Right renal cortex interstitium (tissue), 3 donors: ENCODE results near the gene DOC2B. TPM values are rescaled to one million over a fixed set of nuclear protein-coding genes. Genes with fewer than 3 reads are reported as not detected.
"Not testable (repeated sequence)": the region's sequence is repeated elsewhere in the genome, so short reads cannot be mapped to it uniquely, and the experiment has no call there.

Experiments used
- DNase-seq, 3 donors: peaks; one replicate each; pipeline ENCODE4 v3.0.0-alpha.2; 2013; ENCODE audit warnings: low read depth in 3 of 3, low spot score in 2 of 3
- polyA plus RNA-seq, 3 donors: library from polyadenylated mRNA; unstranded; fragments of 120-200 nt; gene quantifications; one replicate each; pipeline ENCODE4 v1.2.1, GENCODE V29; 2013; ENCODE audit not compliant: insufficient read length in 3 of 3

DOC2B gene
- 10 to 100 TPM; 59.8 to 76.6 (median 75.8) TPM for polyA plus RNA-seq

DNA sequence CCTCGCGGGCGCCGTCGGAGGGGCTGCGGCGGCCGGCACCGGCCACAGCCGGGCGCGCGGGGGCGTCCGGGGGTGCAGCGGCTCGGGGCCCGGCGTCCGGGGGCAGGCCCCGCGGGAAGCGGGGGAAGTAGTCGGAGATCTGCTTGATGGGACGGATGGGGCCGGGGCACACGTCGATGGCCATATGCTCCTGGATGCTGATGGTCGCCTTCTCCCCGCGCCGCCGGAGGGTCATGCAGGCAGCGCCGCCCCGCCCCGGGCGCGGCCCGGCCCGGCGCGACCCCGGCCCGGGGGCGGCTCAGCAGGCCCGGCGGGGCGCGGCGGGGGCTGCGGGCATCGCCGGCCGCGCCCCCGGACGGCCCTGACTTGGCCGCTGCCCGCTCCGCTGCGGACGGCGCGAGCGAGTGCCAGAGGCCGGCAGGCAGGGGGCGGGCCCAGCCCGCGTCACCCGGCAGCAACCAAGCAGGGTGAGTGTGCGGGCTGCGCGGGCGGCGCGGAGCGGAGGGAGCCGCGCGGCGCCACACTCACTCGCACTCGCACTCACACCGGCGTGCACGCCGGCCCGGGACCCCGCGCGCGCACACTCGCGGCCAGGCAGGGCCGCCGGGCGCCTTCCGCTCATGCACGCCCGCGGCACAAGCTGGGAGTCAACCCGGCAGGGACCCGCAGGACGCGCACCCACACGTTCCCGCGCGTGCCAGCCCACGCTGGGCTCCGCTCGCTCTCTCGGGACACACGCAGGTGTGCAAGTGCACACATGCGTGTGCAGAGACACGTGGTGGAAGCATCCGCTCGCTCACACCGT lies at the start of gene DOC2B:
Gene DOC2B, minus strand, starts transcription at position 406 of the 805 bp plus-strand sequence. Its CDS starts 171 bp downstream, at position 235.
- DNase-seq: no peak

GRCh38 chr17:230395-230770 lies 48.9 kb upstream of the DOC2B start:
- DNase-seq: no peak

- no peak for DNase-seq
These were observed 48.4 kb upstream of the DOC2B start for GRCh38 chr17:229709-230394.

DNA sequence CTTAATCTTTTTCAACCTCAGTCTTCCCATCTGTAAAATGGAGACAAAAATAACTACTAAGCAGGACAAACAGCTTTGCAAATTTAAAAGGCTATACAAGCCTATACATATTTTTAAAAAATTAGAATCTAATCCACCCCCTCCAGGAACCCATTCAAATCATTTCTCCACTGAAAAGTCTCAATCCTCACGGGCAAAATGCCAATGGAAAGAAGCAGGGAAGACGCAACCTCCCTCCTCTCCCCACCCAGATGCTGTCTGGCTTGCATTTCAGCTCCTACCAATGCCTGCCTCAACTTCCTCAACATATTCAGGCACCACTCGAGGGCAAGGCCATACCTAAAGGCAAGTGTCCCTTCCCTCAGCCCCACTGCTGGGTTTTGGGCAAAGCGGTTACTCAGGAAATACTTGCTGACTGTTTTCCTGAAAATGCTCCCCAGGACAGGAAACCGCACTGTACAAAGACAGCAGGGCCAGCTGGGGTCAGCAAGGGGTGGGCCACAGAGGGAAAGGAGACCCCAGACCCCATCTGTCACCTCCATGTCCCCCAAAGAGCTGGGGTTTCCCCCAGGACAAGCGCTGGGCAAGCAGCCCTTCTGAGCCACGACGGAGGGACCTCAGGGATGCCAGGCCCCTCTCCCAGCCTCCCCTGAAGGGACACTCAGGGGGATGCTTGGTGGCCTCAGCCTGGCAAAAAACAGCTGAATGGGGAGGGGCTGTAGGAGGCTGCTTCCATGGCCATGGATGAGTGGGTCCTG lies 47.7 kb upstream of the DOC2B start:
- no peak for DNase-seq

DNA sequence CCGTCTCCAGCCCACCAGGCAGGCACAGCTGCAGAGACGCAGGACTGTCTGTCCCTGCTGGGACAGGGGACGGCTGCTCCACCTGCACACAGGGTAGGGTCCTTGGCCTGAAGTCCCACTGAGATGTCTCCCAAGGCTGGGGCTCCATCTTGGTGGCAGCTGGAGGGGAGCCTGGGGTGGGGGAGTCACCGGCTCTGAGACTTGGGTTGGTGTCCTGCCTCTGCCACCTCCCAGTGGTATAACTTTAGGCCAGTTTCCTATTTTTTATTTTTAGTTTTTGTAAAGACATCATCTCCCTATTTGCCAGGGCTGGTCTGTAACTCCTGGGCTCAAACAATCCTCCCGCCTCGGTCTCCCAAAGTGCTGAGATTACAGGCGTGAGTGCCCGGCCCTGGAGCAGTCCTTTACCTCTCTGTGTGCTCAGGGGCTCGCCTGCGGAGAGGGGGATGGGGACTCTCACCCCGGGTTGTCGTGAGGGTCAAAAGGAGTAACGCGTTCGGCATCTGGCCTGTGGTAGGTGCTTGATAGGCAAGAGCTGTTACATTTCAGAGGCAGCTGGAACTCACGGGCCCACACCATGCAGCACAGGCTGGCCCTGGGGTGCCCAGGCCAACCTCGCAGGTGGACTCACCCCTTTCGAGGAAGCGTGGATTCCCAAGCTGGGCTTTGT lies 46.6 kb upstream of the DOC2B start:
- DNase-seq: no peak

- no peak for DNase-seq
These were observed 45.9 kb upstream of the DOC2B start for GRCh38 chr17:227078-227945.

DNA sequence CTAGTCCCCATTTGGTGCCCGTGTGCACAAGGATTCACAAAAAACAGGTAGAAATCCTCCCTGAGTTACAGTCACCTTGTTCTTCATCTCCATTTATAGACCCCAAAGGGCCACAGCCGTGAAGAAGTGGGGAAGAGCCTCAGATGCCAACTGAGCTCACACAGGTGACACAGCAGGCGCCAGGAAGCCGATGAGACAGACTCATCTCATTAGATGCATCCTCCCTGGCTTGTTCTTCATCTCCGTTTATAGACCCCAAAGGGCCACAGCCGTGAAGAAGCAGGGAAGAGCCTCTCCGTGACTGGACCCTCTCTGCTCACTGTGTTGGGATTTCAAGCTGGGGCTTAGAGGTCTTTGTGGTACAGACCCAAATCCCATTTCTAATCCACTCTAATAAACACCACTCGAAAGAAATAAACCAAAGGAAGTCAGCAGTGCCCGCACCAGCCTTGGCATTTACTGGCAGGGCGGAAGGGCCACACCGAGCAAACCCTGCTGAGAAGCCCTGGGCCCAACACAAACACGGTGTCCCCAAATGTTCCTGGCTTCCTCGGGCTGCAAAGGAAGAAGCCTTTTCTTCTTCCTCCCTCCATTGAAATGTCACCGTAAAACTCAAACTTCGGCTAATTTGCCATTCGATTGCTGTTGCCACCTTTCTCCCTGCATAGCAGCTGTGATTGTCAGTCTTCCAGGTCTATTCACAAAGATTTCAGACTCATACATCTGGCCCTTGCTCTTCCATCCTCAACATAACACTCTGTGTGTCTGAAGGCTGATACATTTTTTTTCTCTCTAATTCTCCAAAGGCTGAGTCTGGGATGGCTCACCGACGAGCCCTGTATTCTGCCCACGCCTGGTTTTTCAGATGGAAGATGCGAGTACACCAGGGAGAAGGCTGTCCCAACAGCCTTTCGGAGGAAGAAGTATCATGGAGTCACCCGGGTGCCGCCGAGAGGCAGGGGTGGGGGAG lies 44.9 kb upstream of the DOC2B start:
- no peak for DNase-seq

DNA sequence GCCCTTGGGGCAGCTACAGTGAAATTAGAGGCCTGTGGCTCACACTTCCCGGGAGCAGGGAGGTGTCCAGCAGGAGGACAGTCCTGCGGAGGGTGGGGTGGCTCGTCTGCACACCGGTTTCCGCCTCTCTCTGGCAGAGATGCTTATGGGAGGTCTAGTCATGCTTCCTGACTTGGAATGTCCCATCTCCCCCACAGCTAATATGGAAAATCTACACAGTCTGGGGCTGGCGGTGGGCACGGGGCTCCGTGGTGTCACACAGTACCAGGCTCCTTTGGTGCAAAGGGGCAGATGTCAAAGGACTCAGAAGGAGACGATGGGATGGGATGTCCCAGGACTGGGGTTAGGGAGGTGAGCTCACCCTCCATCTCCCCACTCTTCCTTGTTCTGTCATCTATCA lies 44.1 kb upstream of the DOC2B start:
- no peak for DNase-seq

DNA sequence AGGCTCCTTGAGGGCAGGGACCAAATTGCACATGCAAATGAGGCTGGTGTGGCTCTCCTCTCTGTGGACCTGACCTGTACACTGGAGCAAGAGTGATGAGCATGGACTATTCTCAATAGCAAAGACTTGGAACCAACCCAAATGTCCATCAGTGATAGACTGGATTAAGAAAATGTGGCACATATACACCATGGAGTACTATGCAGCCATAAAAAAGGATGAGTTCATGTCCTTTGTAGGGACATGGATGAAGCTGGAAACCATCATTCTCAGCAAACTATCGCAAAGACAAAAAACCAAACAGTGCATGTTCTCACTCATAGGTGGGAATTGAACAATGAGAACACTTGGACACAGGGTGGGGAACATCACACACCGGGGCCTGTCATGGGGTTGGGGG lies 43.1 kb upstream of the DOC2B start:
- DNase-seq: not testable (repeated sequence)

GRCh38 chr17:223723-224471 lies 42.4 kb upstream of the DOC2B start:
- no peak for DNase-seq

DNA sequence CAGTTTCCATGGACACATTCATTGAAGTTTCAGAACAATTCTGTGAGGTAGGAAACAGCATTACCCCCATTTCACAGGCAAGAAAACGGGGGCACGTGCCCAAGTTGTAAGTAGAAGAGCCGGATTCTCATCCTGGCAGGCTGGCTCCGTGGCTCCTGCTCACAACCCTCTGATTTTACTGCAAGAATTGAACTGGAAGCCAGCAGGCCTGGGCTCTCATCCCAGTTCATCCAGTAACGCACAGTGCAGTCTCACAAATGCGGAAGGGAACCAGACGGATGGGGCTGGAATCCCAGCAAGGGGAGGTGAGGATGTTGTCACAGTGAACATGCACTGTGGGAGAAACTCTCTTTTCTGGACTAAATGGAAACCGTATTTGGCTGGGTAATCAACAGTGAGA lies 40.7 kb upstream of the DOC2B start:
- no peak for DNase-seq

GRCh38 chr17:219696-220095 lies 38.2 kb upstream of the DOC2B start:
- DNase-seq: no peak

- no peak for DNase-seq
These were observed 37.1 kb upstream of the DOC2B start for GRCh38 chr17:218432-219110.

DNA sequence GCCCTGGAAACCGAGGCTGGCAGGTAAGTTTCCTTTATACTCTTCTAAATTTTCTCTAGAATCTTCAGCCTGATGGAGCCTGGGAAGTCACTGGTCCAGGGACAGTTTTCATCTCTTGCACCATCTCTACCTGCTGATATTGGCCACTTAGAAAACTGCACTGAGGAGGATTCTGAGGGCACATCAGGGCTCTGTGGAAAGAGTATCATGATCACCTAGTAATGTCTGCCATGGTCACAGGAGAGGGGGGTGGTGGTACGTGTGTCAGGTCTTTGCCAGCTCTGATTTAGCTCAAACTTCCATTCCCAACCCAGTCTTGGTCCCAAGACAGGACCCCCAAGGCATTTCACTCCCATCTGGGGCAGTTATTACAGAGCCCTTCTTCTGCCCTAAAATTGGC lies 35.2 kb upstream of the DOC2B start:
- DNase-seq: no peak

GRCh38 chr17:215563-216478 lies 34.4 kb upstream of the DOC2B start:
- DNase-seq: not testable (repeated sequence)

DNA sequence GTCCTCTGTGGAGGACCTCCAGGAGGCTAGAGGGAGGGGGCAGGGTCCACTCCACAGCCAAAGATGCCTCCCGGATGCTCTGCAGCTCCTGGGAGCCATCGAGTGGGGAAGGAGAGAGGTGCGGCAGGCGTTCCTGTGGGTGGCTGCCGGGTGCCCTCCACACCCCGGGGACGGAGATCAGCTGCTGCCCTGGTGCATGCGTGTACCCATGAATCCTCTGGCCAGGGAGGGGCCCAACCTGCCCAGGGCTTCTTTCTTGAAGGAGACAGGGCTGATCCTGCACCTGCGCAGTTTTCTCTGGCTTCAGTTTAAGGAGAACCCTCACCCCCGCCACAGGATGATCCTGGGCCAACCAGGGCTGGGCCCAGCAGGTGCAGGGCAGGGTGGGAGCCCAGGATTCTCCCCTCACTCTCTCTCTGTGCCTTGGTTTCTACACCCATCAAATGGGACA lies 33.5 kb upstream of the DOC2B start:
- no peak for DNase-seq
